Activated CD4-positive, alpha-beta T cell treated with anti-CD3 and anti-CD28 coated beads for 48 hours (primary cell): ENCODE data around the gene FBXW12.

ENCODE experiments used
- DNase-seq: peaks from one replicate; pipeline ENCODE4 v3.0.0-alpha.2; 2020

The FBXW12 gene

GRCh38 chr3:48437812-48438211 lies 65.8 kb downstream of the FBXW12 start:
- no peak for DNase-seq

GRCh38 chr3:48439820-48440589 lies 68.0 kb downstream of the FBXW12 start, which contains the start of the genes CCDC51 and TMA7:
TSS of gene CCDC51 (minus strand) at chr3:48440119. CDS start at chr3:48435128, 4,991 bp downstream.
TSS of gene TMA7 (plus strand) at chr3:48440257. CDS start at chr3:48440297, 40 bp downstream.
- DNase-seq = peak; percentile 99

DNA sequence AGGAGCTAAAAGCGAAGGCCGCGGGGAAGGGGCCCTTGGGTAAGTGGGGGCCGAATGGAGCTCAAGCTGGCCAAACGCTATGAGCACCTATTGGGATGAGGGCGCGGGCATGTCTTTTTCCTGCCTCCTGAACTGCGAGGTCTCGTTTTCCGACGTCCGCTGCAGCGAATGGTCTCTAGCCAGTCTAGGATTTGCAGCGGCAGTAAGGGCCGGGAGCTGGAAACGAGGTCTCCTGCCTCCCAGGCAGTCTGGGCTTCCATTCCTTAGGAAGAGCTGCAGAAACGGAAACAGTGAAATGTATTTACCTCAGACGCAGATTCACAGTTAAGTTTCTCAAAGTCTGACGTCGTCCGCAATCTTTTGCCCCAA lies 68.6 kb downstream of the FBXW12 start:
- DNase-seq = no peak

- no peak for DNase-seq
Observed at GRCh38 chr3:48441940-48442339, 69.9 kb downstream of the FBXW12 start.
